ENCODE data around the gene UPF3A.
"Not testable (repeated sequence)": the region's sequence is repeated elsewhere in the genome, so short reads cannot be mapped to it uniquely, and the experiment has no call there.

Gene UPF3A

DNA sequence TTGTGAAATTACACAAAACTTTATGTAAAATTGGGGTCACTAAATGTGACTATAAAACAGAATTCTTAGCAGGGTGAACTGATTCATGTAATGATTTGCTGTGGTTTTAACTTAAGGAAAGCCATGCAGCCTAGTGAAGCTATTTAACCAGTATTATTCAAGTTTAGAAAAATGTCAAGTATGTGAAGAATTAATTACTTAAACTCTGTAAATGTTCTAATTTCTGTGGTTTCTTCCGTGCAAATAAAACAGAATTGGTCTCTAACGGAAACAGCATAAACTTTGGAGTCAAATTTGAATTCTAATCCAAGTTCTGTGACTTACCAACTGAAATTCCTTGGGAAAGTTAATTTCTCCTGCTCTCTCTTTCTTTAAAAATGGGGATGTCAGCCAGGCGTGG lies 33.4 kb upstream of the UPF3A start:
- no peak for TF ChIP-seq SPI1 (IDR thresholded peaks at IDR 0.05; ENCODE audit: borderline replicate concordance, low read depth)
- TF ChIP-seq, protein P1, sequence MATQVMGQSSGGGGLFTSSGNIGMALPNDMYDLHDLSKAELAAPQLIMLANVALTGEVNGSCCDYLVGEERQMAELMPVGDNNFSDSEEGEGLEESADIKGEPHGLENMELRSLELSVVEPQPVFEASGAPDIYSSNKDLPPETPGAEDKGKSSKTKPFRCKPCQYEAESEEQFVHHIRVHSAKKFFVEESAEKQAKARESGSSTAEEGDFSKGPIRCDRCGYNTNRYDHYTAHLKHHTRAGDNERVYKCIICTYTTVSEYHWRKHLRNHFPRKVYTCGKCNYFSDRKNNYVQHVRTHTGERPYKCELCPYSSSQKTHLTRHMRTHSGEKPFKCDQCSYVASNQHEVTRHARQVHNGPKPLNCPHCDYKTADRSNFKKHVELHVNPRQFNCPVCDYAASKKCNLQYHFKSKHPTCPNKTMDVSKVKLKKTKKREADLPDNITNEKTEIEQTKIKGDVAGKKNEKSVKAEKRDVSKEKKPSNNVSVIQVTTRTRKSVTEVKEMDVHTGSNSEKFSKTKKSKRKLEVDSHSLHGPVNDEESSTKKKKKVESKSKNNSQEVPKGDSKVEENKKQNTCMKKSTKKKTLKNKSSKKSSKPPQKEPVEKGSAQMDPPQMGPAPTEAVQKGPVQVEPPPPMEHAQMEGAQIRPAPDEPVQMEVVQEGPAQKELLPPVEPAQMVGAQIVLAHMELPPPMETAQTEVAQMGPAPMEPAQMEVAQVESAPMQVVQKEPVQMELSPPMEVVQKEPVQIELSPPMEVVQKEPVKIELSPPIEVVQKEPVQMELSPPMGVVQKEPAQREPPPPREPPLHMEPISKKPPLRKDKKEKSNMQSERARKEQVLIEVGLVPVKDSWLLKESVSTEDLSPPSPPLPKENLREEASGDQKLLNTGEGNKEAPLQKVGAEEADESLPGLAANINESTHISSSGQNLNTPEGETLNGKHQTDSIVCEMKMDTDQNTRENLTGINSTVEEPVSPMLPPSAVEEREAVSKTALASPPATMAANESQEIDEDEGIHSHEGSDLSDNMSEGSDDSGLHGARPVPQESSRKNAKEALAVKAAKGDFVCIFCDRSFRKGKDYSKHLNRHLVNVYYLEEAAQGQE (IDR thresholded peaks at IDR 0.05; ENCODE audit: insufficient replicate concordance, low read depth): no peak
- no peak for TF ChIP-seq POLR2AphosphoS5 (IDR thresholded peaks at IDR 0.05; ENCODE audit: low read depth)
- TF ChIP-seq GABPA (IDR thresholded peaks at IDR 0.05; ENCODE audit: low read depth): no peak
- TF ChIP-seq, protein P2, sequence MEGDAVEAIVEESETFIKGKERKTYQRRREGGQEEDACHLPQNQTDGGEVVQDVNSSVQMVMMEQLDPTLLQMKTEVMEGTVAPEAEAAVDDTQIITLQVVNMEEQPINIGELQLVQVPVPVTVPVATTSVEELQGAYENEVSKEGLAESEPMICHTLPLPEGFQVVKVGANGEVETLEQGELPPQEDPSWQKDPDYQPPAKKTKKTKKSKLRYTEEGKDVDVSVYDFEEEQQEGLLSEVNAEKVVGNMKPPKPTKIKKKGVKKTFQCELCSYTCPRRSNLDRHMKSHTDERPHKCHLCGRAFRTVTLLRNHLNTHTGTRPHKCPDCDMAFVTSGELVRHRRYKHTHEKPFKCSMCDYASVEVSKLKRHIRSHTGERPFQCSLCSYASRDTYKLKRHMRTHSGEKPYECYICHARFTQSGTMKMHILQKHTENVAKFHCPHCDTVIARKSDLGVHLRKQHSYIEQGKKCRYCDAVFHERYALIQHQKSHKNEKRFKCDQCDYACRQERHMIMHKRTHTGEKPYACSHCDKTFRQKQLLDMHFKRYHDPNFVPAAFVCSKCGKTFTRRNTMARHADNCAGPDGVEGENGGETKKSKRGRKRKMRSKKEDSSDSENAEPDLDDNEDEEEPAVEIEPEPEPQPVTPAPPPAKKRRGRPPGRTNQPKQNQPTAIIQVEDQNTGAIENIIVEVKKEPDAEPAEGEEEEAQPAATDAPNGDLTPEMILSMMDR (IDR thresholded peaks at IDR 0.05; ENCODE audit: insufficient read depth, low read length): no peak
- no peak overlapping the region for H3K4me3 ChIP-seq (replicated peaks; ENCODE audit: insufficient read depth, low read length)
- no peak overlapping the region for H3K27ac ChIP-seq (replicated peaks)
- H3K27me3 ChIP-seq (ENCODE audit: insufficient read depth, poor library complexity, severe bottlenecking): no peaks in the 10 kb centered on the region
- DNase-seq (ENCODE audit: low read depth in 1 of 2, low spot score in 1 of 2): no peak

DNA sequence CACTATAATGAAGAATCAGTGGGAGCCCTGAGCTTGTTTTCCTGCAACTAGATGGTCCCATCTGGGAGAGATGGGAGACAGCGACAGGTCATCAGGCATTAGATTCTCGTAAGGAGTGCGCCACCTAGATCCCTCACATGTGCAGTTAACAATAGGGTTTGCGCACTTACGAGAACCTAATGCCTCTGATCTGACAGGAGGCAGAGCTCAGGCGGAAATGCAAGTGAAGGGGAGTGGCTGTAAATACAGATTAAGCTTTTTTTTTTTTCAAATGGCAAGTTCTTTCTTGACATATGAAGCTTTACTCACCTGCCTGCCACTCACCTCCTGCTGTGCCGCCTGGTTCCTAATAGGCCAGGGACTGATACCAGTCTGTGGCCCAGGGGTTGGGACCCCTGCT lies 32.3 kb upstream of the UPF3A start:
- no peaks in the 10 kb centered on the region for H3K27me3 ChIP-seq (ENCODE audit: insufficient read depth, poor library complexity, severe bottlenecking)
- TF ChIP-seq GABPA (IDR thresholded peaks at IDR 0.05; ENCODE audit: low read depth): no peak
- TF ChIP-seq, protein P2 (IDR thresholded peaks at IDR 0.05; ENCODE audit: insufficient read depth, low read length): no peak
- TF ChIP-seq POLR2AphosphoS5 (IDR thresholded peaks at IDR 0.05; ENCODE audit: low read depth): no peak
- TF ChIP-seq, protein P1 (IDR thresholded peaks at IDR 0.05; ENCODE audit: insufficient replicate concordance, low read depth): no peak
- TF ChIP-seq SPI1 (IDR thresholded peaks at IDR 0.05; ENCODE audit: borderline replicate concordance, low read depth): no peak
- no peak overlapping the region for H3K27ac ChIP-seq (replicated peaks)
- H3K4me3 ChIP-seq (replicated peaks; ENCODE audit: insufficient read depth, low read length): no peak overlapping the region
- DNase-seq (ENCODE audit: low read depth in 1 of 2, low spot score in 1 of 2): no peak

DNA sequence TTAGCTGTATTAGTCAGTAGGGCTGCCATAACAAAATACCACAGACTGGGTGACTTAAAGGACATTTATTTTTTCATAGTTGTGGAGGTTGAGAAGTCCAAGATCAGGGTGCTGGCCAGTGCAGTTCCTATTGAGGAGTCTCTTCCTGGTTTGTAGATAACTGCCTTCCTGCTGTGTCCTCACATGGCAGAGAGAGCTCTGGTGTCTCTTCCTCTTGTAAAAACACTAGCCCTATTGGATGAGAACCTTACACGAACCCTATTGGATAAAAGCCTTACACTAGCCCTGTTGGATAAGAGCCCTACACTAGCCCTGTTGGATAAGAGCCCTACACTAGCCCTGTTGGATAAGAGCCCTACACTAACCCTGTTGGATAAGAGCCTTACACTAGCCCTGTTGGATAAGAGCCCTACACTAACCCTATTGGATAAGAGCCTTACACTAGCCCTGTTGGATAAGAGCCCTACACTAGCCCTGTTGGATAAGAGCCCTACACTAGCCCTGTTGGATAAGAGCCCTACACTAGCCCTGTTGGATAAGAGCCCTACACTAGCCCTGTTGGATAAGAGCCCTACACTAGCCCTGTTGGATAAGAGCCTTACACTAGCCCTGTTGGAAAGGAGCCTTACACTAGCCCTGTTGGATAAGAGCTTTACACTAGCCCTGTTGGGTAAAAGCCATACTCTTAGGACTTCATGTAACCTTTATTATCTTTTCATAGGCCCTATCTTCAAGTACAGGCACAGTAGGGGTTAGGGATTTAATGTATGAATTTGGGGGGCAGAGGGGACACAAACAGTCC lies 29.6 kb upstream of the UPF3A start:
- not testable (repeated sequence) for H3K27ac ChIP-seq (replicated peaks); H3K4me3 ChIP-seq (replicated peaks; ENCODE audit: insufficient read depth, low read length); DNase-seq (ENCODE audit: low read depth in 1 of 2, low spot score in 1 of 2); H3K27me3 ChIP-seq (ENCODE audit: insufficient read depth, poor library complexity, severe bottlenecking)

DNA sequence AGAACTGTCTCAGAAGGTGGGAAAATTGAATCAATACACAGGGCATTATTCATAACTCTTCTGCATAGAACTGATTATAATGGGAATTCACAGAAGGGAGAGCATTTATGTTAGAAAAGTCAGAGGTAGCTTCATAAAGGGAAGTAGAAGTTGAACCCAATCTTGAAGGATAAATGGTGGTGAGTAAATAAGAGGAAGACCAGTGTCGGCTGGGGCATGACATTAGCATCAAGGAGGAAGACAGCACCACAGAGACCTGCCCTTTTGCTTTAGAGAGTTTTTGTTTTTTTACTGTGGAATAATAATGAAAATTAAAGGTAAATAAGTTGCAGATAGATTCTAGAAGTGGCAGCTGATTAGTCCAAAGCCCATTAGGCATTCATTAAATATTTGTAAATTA lies 24.9 kb upstream of the UPF3A start:
- H3K27ac ChIP-seq (replicated peaks): no peak overlapping the region
- peak in 1 of 2 experiments; percentile 57 for DNase-seq (ENCODE audit: low read depth in 1 of 2, low spot score in 1 of 2)
- H3K4me3 ChIP-seq (replicated peaks; ENCODE audit: insufficient read depth, low read length): no peak overlapping the region
- H3K27me3 ChIP-seq (ENCODE audit: insufficient read depth, poor library complexity, severe bottlenecking): no peaks in the 10 kb centered on the region
- no peak for TF ChIP-seq POLR2AphosphoS5 (IDR thresholded peaks at IDR 0.05; ENCODE audit: low read depth)
- TF ChIP-seq, protein P1 (IDR thresholded peaks at IDR 0.05; ENCODE audit: insufficient replicate concordance, low read depth): no peak
- TF ChIP-seq, protein P2 (IDR thresholded peaks at IDR 0.05; ENCODE audit: insufficient read depth, low read length): no peak
- TF ChIP-seq SPI1 (IDR thresholded peaks at IDR 0.05; ENCODE audit: borderline replicate concordance, low read depth): peak; percentile 71; the same call in 1 of the 2 replicates

Measured in HL-60 (cell line).